ENCODE measurements around the gene SOX18. TPM values are rescaled to one million over a fixed set of nuclear protein-coding genes. Genes with fewer than 3 reads are reported as not detected.
A peak's percentile ranks its signal among the peaks of the same experiment; 100 is the strongest.

SOX18 gene
- total and polyA plus RNA-seq, 2 of the 13 experiments (the other 11 are each of a cell fraction or from before 2014, with no cell fraction given) = 1.6 to 1.9 TPM

DNA sequence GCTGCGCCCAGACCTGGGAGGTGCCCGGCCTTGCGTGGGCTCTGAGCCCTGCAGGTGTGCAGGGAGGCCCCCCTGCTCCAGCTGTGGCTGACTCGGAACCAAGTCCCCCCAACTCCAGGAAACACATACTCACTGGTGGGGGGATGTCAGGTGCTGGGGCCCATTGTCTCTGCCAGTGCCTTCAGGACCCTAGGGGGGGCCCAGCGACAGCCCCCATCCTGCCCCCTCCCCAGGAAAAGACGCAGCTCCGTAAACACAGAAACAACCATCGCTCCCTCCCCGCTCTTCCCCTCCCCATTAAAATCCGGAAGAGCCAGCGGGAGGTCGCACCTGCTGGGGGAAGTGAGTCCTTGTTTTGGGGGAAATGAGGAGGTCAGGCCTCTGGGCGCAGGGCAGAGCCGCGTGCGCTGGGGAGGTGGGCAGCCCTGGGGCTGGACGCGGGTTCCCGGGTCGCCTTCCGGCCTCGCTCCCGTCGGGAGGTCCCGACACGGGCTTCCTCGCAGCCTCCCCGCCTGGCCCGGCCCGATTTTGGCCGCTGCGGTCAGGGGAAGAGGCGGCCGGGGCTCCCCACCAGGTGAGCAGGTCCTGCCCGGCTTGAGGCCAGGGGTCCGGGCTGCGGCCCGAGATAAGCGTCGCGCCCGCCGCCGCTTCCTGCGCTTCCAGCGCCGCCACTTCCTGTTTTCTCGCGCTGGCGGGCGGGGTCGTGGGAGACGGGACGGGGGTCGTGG lies 7.2 kb downstream of the SOX18 start (continued):
- TF ChIP-seq PRDM4 (CRISPR knock-in tag; IDR thresholded peaks at IDR 0.05; ENCODE audit: borderline replicate concordance) = no peak
- TF ChIP-seq, protein P1, sequence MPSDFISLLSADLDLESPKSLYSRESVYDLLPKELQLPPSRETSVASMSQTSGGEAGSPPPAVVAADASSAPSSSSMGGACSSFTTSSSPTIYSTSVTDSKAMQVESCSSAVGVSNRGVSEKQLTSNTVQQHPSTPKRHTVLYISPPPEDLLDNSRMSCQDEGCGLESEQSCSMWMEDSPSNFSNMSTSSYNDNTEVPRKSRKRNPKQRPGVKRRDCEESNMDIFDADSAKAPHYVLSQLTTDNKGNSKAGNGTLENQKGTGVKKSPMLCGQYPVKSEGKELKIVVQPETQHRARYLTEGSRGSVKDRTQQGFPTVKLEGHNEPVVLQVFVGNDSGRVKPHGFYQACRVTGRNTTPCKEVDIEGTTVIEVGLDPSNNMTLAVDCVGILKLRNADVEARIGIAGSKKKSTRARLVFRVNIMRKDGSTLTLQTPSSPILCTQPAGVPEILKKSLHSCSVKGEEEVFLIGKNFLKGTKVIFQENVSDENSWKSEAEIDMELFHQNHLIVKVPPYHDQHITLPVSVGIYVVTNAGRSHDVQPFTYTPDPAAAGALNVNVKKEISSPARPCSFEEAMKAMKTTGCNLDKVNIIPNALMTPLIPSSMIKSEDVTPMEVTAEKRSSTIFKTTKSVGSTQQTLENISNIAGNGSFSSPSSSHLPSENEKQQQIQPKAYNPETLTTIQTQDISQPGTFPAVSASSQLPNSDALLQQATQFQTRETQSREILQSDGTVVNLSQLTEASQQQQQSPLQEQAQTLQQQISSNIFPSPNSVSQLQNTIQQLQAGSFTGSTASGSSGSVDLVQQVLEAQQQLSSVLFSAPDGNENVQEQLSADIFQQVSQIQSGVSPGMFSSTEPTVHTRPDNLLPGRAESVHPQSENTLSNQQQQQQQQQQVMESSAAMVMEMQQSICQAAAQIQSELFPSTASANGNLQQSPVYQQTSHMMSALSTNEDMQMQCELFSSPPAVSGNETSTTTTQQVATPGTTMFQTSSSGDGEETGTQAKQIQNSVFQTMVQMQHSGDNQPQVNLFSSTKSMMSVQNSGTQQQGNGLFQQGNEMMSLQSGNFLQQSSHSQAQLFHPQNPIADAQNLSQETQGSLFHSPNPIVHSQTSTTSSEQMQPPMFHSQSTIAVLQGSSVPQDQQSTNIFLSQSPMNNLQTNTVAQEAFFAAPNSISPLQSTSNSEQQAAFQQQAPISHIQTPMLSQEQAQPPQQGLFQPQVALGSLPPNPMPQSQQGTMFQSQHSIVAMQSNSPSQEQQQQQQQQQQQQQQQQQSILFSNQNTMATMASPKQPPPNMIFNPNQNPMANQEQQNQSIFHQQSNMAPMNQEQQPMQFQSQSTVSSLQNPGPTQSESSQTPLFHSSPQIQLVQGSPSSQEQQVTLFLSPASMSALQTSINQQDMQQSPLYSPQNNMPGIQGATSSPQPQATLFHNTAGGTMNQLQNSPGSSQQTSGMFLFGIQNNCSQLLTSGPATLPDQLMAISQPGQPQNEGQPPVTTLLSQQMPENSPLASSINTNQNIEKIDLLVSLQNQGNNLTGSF (CRISPR knock-in tag; IDR thresholded peaks at IDR 0.05) = no peak
- TF ChIP-seq, protein P2, sequence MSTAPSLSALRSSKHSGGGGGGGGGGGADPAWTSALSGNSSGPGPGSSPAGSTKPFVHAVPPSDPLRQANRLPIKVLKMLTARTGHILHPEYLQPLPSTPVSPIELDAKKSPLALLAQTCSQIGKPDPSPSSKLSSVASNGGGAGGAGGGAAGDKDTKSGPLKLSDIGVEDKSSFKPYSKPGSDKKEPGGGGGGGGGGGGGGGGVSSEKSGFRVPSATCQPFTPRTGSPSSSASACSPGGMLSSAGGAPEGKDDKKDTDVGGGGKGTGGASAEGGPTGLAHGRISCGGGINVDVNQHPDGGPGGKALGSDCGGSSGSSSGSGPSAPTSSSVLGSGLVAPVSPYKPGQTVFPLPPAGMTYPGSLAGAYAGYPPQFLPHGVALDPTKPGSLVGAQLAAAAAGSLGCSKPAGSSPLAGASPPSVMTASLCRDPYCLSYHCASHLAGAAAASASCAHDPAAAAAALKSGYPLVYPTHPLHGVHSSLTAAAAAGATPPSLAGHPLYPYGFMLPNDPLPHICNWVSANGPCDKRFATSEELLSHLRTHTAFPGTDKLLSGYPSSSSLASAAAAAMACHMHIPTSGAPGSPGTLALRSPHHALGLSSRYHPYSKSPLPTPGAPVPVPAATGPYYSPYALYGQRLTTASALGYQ (CRISPR knock-in tag; IDR thresholded peaks at IDR 0.05) = no peak; the same call in 1 of the 2 replicates
- peak; percentile 26; the same call in 1 of the 2 replicates for TF ChIP-seq FOSL1 (CRISPR knock-in tag; IDR thresholded peaks at IDR 0.05; ENCODE audit: borderline replicate concordance)
- peak; percentile 61; the same call in 1 of the 2 replicates for TF ChIP-seq RAD21 (CRISPR knock-in tag; IDR thresholded peaks at IDR 0.05)
- TF ChIP-seq CREBL2 (CRISPR knock-in tag; IDR thresholded peaks at IDR 0.05; ENCODE audit: borderline replicate concordance) = 0 out of 2 replicates have a peak, but pooled peaks have one; percentile 72
- TF ChIP-seq ZNF580 (CRISPR knock-in tag; IDR thresholded peaks at IDR 0.05; ENCODE audit: borderline replicate concordance, low read depth) = peak; percentile 17; the same call in 1 of the 2 replicates
- TF ChIP-seq ETV6 (CRISPR knock-in tag; conservative IDR thresholded peaks at IDR 0.05) = peak; percentile 50
- no peak for TF ChIP-seq CBX1 (IDR thresholded peaks at IDR 0.05; ENCODE audit: low read depth)
- peak; percentile 44; the same call in 1 of the 2 replicates for TF ChIP-seq ISL2 (CRISPR knock-in tag; IDR thresholded peaks at IDR 0.05)
- peak; percentile 36; the same call in 1 of the 2 replicates for TF ChIP-seq DMAP1 (CRISPR knock-in tag; IDR thresholded peaks at IDR 0.05)
- TF ChIP-seq TCF7 (IDR thresholded peaks at IDR 0.05; ENCODE audit: low read depth) = no peak
- no peak; the same call in 1 of the 2 replicates for TF ChIP-seq SATB2 (CRISPR knock-in tag; IDR thresholded peaks at IDR 0.05)
- TF ChIP-seq, protein P3, sequence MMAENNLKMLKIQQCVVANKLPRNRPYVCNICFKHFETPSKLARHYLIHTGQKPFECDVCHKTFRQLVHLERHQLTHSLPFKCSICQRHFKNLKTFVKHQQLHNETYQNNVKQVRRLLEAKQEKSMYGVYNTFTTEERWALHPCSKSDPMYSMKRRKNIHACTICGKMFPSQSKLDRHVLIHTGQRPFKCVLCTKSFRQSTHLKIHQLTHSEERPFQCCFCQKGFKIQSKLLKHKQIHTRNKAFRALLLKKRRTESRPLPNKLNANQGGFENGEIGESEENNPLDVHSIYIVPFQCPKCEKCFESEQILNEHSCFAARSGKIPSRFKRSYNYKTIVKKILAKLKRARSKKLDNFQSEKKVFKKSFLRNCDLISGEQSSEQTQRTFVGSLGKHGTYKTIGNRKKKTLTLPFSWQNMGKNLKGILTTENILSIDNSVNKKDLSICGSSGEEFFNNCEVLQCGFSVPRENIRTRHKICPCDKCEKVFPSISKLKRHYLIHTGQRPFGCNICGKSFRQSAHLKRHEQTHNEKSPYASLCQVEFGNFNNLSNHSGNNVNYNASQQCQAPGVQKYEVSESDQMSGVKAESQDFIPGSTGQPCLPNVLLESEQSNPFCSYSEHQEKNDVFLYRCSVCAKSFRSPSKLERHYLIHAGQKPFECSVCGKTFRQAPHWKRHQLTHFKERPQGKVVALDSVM (CRISPR knock-in tag; IDR thresholded peaks at IDR 0.05) = no peak
- TF ChIP-seq RBM39 (IDR thresholded peaks at IDR 0.05; ENCODE audit: low read depth, low read length, poor library complexity, severe bottlenecking) = peak; percentile 18
- no peak for TF ChIP-seq RFX5 (IDR thresholded peaks at IDR 0.05; ENCODE audit: low read depth, low read length)
- TF ChIP-seq ZFP62 (CRISPR knock-in tag; IDR thresholded peaks at IDR 0.05) = no peak

Data from HepG2 (cell line).